Measurements from ENCODE around the gene UQCRC1.

DNA sequence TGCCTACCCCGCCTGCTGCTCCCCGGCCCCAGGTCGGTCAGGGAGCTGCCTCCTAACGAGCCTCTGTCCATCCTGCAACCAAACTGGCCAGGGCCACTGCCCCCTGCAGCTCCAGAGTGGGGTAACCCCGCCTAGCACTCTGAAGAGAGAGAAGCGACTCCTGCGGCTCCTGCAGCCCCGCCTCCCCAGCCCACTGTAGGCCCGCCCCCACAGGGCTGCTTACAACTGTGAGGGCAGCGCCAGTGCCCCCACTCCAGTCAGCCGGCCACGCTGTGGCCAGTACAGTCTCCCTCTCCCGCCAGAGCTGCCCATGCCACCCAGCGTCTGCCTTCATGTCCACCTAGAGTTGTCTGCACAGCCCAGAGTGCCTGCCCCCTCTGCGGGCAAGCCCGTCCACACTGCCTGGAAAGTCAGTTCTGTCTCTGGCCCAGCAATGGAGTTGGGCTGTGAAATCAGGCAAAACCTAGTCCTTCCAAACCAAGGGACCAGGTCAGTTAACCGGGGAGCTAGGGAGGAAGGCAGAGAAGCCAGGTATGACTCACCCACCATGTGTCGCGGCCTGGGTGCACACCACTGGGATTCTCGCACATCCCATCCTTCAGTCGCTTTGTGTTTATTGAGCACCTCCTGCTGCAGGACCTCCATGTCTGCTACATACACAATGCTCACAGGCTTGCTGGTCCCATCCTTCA lies 48.3 kb downstream of the UQCRC1 start:
- TF ChIP-seq, protein P1, sequence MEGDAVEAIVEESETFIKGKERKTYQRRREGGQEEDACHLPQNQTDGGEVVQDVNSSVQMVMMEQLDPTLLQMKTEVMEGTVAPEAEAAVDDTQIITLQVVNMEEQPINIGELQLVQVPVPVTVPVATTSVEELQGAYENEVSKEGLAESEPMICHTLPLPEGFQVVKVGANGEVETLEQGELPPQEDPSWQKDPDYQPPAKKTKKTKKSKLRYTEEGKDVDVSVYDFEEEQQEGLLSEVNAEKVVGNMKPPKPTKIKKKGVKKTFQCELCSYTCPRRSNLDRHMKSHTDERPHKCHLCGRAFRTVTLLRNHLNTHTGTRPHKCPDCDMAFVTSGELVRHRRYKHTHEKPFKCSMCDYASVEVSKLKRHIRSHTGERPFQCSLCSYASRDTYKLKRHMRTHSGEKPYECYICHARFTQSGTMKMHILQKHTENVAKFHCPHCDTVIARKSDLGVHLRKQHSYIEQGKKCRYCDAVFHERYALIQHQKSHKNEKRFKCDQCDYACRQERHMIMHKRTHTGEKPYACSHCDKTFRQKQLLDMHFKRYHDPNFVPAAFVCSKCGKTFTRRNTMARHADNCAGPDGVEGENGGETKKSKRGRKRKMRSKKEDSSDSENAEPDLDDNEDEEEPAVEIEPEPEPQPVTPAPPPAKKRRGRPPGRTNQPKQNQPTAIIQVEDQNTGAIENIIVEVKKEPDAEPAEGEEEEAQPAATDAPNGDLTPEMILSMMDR (IDR thresholded peaks at IDR 0.05) = peak; percentile 48
- no peak for TF ChIP-seq EZH2 (IDR thresholded peaks at IDR 0.05)
- no peak for TF ChIP-seq EZH2phosphoT487 (IDR thresholded peaks at IDR 0.05)
